Neural cell (in vitro differentiated cells): ENCODE results near the gene WDR17. TPM values are rescaled to one million over a fixed set of nuclear protein-coding genes. Genes with fewer than 3 reads are reported as not detected.

ENCODE experiments used
- H2AFZ ChIP-seq: fragments of 200-600, 300-800 bp; sonication (generic), shearing (Covaris generic); 2 replicates; pipeline ENCODE4 v1.6.0; 2014; ENCODE audit warnings: low read depth, mild to moderate bottlenecking, antibody characterized with exemption, low read length, moderate library complexity
- H3F3A ChIP-seq: fragments of 200-600 bp; shearing (Covaris generic); 2 replicates; pipeline ENCODE4 v1.6.1; 2016; ENCODE audit warnings: mild to moderate bottlenecking, moderate library complexity, mixed read lengths, antibody characterized with exemption, low read length; ENCODE audit not compliant: insufficient read depth, poor library complexity, severe bottlenecking
- H3K27ac ChIP-seq: fragments of 200-600, 300-800 bp; sonication (generic), shearing (Covaris generic); 2 replicates; pipeline ENCODE4 v1.5.1; 2014; ENCODE audit warnings: mild to moderate bottlenecking, low read length, moderate library complexity
- H3K27me3 ChIP-seq: fragments of 300-800, 200-600 bp; sonication (generic), shearing (Covaris generic); 2 replicates; pipeline ENCODE4 v1.6.0; 2014; ENCODE audit warnings: mild to moderate bottlenecking, low read depth, low read length, moderate library complexity; ENCODE audit not compliant: insufficient read depth
- H3K36me3 ChIP-seq: fragments of 300-800, 200-600 bp; sonication (generic), shearing (Covaris generic); 2 replicates; pipeline ENCODE4 v1.5.1; 2014; ENCODE audit warnings: mild to moderate bottlenecking, antibody characterized with exemption, low read length, moderate library complexity; ENCODE audit not compliant: insufficient read depth
- H3K4me2 ChIP-seq: fragments of 300-800, 200-600 bp; sonication (generic), shearing (Covaris generic); 2 replicates; pipeline ENCODE4 v1.6.0; 2014; ENCODE audit warnings: mild to moderate bottlenecking, low read length
- H3K4me3 ChIP-seq: fragments of 300-800, 200-600 bp; sonication (generic), shearing (Covaris generic); 2 replicates; pipeline ENCODE4 v1.5.1; 2014; ENCODE audit warnings: mild to moderate bottlenecking, low read length, moderate library complexity
- H3K79me2 ChIP-seq: fragments of 200-600 bp; shearing (Covaris generic); replicated peaks from 2 replicates; pipeline ENCODE4 v1.6.0; 2014; ENCODE audit warnings: mild to moderate bottlenecking, low read length, moderate library complexity; ENCODE audit not compliant: insufficient read depth
- H3K9ac ChIP-seq: fragments of 300-800, 200-600 bp; sonication (generic), shearing (Covaris generic); 2 replicates; pipeline ENCODE4 v1.6.1; 2016; ENCODE audit warnings: mild to moderate bottlenecking, low read length, mixed read lengths
- H3K9me2 ChIP-seq: fragments of 200-600 bp; shearing (Covaris generic); 2 replicates; pipeline ENCODE4 v1.6.1; 2016; ENCODE audit warnings: mild to moderate bottlenecking, low read length, mixed read lengths; ENCODE audit not compliant: insufficient read depth
- H3K9me3 ChIP-seq: fragments of 200-600, 300-800 bp; sonication (generic), shearing (Covaris generic); 2 replicates; pipeline ENCODE4 v1.6.1; 2016; ENCODE audit warnings: mild to moderate bottlenecking, mixed run types, low read length, moderate library complexity, mixed read lengths
- H4K20me1 ChIP-seq: fragments of 200-600 bp; shearing (Covaris generic); 2 replicates; pipeline ENCODE4 v1.6.1; 2016; ENCODE audit warnings: mild to moderate bottlenecking, mixed run types; ENCODE audit not compliant: insufficient read depth
- EP300 ChIP-seq: fragments of 450-650 bp; conservative IDR thresholded peaks from 2 replicates; pipeline ENCODE4 v1.6.1; 2014; ENCODE audit warnings: antibody characterized with exemption, mild to moderate bottlenecking, moderate library complexity; ENCODE audit not compliant: poor library complexity, severe bottlenecking
- EZH2 ChIP-seq: fragments of 200-600, 300-800 bp; shearing (Covaris generic), sonication (generic); IDR thresholded peaks from 2 replicates; pipeline ENCODE4 v1.6.1; 2014; ENCODE audit warnings: antibody characterized with exemption, low read length, borderline replicate concordance, mild to moderate bottlenecking; ENCODE audit not compliant: insufficient read depth, poor library complexity, severe bottlenecking
- MXI1 ChIP-seq: fragments of 450-650 bp; conservative IDR thresholded peaks from 2 replicates; pipeline ENCODE4 v1.6.1; 2014; ENCODE audit warnings: antibody characterized with exemption, mild to moderate bottlenecking; ENCODE audit not compliant: poor library complexity, severe bottlenecking
- RAD21 ChIP-seq: fragments of 450-650 bp; conservative IDR thresholded peaks from 2 replicates; pipeline ENCODE4 v1.6.1; 2014; ENCODE audit warnings: antibody characterized with exemption, mild to moderate bottlenecking, moderate library complexity
- REST ChIP-seq: IDR thresholded peaks from 2 replicates; pipeline ENCODE4 v1.6.1; 2012; ENCODE audit warnings: borderline replicate concordance
- SMC3 ChIP-seq: fragments of 450-650 bp; conservative IDR thresholded peaks from 2 replicates; pipeline ENCODE4 v1.6.1; 2014; ENCODE audit warnings: antibody characterized with exemption, mild to moderate bottlenecking, moderate library complexity; ENCODE audit not compliant: poor library complexity
- TAF1 ChIP-seq: IDR thresholded peaks from 2 replicates; pipeline ENCODE4 v1.6.1; 2012; ENCODE audit warnings: low read depth
- polyA plus RNA-seq: library from polyadenylated mRNA; depleted of rRNA; stranded (reverse); fragments of >200 nt; gene quantifications from 2 replicates; pipeline ENCODE4 v1.2.3, GENCODE V29; 2014
- TF ChIP-seq, protein P1 (sequence below): fragments of 450-650 bp; IDR thresholded peaks from 2 replicates; pipeline ENCODE4 v1.5.1; 2014; ENCODE audit warnings: antibody characterized with exemption, mild to moderate bottlenecking, moderate library complexity; ENCODE audit not compliant: poor library complexity, severe bottlenecking

WDR17 gene
- polyA plus RNA-seq, 1 donor from 2014 or later: 59.1 TPM

DNA sequence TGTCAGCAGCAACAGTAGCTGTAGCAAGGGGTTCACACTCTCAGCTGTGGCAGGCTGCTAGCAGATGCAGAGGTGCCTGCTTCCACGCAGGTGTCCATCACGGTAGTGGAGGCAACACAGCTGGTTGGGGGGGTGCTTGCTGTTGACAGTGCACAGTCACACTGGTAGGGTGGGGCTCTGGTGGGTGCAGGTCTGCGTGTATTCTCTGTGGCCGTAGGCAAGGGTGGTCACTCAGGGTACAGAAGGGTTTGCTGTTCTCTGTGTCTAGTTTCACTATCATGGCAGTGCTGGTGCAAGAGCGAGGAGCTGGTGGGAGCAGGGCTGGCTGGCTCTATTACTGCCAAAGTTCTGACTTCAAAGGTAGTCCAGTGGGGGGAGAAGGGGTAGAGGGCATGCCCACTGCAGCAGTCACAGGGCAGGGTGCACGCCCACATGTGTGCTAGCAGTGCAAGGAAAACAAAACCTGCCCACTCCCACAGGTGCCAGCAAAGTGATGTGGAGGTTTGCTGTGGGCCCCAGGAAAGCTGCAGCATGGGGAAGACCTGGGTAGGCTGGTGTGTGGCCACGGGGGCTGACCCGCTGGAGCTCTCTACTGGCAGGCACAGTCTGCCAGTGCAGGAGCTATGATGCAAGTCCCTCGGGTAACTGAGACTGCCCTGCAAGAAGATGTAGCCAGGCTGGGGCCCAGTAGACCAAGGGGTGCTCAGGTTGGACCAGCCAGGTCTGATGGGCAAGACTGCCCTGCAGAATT lies 21.6 kb upstream of the WDR17 start:
- no peak overlapping the region for H3K9ac ChIP-seq
- no peaks in the 10 kb centered on the region for H3K27me3 ChIP-seq
- no peaks in the 10 kb centered on the region for H3K9me2 ChIP-seq
- no peaks in the 10 kb centered on the region for H4K20me1 ChIP-seq
- no peaks in the 10 kb centered on the region for H3K79me2 ChIP-seq
- H3K4me3 ChIP-seq: no peak overlapping the region
- H3K9me3 ChIP-seq: peaks cover 3% of the 10 kb centered on the region
- H2AFZ ChIP-seq: no peak overlapping the region
- TF ChIP-seq, protein P1, sequence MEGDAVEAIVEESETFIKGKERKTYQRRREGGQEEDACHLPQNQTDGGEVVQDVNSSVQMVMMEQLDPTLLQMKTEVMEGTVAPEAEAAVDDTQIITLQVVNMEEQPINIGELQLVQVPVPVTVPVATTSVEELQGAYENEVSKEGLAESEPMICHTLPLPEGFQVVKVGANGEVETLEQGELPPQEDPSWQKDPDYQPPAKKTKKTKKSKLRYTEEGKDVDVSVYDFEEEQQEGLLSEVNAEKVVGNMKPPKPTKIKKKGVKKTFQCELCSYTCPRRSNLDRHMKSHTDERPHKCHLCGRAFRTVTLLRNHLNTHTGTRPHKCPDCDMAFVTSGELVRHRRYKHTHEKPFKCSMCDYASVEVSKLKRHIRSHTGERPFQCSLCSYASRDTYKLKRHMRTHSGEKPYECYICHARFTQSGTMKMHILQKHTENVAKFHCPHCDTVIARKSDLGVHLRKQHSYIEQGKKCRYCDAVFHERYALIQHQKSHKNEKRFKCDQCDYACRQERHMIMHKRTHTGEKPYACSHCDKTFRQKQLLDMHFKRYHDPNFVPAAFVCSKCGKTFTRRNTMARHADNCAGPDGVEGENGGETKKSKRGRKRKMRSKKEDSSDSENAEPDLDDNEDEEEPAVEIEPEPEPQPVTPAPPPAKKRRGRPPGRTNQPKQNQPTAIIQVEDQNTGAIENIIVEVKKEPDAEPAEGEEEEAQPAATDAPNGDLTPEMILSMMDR: no peak
- TF ChIP-seq TAF1 (no peak), RAD21 (no peak), REST (no peak), EZH2 (no peak)
- no peak overlapping the region for H3K27ac ChIP-seq
- no peak overlapping the region for H3K4me2 ChIP-seq
- H3K36me3 ChIP-seq: no peaks in the 10 kb centered on the region
- no peaks in the 10 kb centered on the region for H3F3A ChIP-seq

DNA sequence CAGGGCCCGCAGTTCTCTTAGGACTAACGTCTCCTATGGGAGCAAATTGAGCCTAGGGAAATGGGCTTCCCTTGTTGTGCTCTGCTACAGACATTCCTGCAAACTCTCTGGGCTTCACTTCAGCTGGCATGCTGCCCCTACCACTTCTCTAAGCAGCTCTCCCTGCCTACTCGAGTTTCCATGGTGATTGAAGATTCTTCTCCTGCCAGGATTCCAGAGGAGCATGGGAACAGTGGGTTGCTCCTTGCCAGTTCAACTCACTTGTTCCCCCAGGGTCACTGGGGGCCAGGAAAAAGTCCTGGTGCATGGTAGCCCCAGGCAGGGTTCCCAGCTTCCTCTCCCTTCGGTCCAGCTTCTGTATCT lies 21.1 kb upstream of the WDR17 start:
- Histone ChIP-seq H3F3A (no peaks in the 10 kb centered on the region), H3K36me3 (no peaks in the 10 kb centered on the region), H3K9me2 (no peaks in the 10 kb centered on the region), H2AFZ (no peak overlapping the region), H3K9ac (no peak overlapping the region), H3K79me2 (no peaks in the 10 kb centered on the region), H3K4me3 (no peak overlapping the region), H3K4me2 (no peak overlapping the region), H3K27ac (no peak overlapping the region), H3K27me3 (no peaks in the 10 kb centered on the region), H4K20me1 (no peaks in the 10 kb centered on the region), H3K9me3 (peaks cover 3% of the 10 kb centered on the region)
- no peak for TF ChIP-seq REST
- no peak for TF ChIP-seq EZH2
- TF ChIP-seq RAD21: no peak
- TF ChIP-seq TAF1: no peak
- TF ChIP-seq, protein P1: no peak
- no peak for TF ChIP-seq SMC3
- TF ChIP-seq EP300: no peak
- TF ChIP-seq MXI1: no peak
